Measurements from ENCODE around the gene ST7L. TPM values are rescaled to one million over a fixed set of nuclear protein-coding genes. Genes with fewer than 3 reads are reported as not detected.

ST7L gene, protein sequence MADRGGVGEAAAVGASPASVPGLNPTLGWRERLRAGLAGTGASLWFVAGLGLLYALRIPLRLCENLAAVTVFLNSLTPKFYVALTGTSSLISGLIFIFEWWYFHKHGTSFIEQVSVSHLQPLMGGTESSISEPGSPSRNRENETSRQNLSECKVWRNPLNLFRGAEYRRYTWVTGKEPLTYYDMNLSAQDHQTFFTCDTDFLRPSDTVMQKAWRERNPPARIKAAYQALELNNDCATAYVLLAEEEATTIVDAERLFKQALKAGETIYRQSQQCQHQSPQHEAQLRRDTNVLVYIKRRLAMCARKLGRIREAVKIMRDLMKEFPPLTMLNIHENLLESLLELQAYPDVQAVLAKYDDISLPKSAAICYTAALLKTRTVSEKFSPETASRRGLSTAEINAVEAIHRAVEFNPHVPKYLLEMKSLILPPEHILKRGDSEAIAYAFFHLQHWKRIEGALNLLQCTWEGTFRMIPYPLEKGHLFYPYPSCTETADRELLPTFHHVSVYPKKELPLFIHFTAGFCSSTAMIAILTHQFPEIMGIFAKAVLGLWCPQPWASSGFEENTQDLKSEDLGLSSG
- polyA plus RNA-seq = 15.9 and 28.1 TPM in 2 replicates

DNA sequence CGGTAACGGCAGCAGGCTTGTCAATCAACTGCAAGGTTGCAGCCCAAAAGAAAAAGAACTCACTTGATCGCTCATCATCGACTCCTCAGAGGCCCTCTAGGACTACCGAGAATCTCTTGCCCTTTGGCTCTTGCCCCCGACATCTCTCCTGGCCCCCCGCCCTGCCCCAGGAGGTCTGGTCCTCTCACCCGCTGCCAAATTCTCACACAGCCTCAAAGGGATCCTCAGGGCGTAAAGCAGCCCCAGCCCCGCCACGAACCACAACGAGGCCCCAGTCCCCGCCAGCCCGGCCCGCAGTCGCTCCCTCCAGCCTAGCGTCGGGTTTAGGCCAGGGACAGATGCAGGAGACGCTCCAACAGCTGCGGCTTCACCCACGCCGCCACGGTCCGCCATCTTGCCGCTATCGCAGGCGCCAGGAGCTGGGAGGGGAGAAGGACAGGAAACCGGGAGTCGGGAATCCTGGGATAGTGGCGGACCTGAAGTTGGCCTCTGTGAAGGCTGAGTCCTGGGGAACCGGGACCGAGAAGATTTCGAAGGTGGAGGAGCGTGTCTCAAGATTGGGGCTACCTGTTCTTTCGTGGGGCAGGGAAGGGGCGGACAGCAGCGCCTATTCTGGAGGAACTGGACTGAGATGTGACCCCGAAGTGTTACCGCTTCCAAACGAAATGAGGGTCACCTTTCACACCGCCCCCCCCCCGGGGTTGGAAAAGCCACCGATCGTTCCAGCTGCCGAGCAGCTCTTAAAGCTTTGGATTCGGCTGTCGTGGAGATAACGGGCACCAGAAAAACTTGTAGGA, at the start of gene ST7L:
Gene ST7L, minus strand, starts transcription at position 421 of the 797 bp plus-strand sequence. Its CDS starts 28 bp downstream, at position 393.

DNA sequence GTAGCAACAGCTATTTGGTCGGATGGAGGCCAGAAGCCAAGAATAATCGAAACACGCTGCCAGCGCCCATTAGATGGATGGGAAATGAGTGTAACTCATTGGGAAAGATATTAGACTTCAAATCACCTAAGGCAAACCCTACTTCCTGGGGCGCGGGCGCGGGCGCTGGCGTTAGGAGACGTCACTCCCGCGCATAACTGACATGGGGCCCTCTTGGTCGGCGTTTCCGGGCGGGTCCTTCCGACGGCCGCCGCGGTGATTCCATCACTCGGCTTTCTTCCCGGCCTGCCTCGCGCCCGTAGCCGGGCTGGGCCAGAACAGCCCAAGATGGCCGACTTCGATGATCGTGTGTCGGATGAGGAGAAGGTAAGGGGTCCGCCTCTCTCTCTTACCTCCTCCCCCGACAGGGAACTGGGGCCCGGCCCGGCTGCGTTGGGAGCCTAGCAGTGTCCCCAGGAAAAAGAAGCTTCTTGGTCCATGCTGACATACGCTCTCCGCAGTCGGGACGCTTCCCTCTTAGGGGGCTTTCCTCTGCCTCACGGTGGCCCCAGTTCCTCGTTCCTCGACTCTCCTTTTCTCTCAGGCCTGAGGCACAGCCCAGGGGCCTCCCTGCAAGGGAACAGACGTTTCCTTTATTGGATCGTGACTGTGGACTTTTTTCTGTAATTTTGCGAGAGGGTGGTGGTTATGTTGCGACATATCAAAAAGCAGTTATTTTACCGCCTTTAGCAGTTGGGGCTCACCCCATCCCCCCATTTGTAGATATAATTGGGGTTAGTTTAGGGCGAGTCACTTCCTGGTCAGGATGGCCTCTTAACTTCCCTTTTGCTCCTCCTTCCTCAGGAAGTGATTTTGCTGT, 806 bp upstream of the ST7L start, which contains the start of gene CAPZA1:
Gene CAPZA1, plus strand, starts transcription at position 315 of the 859 bp plus-strand sequence. Its CDS starts 13 bp downstream, at position 328.

GRCh38 chr1:112508278-112509004, 110.5 kb downstream of the ST7L start, which contains the start of gene WNT2B:
WNT2B (plus strand) TSS chr1:112508965; CDS start chr1:112509263, 298 bp downstream.

Other genes with a start within 250 kb of the ST7L start
- 20.9 and 38.0 TPM in 2 replicates for gene CTTNBP2NL, start 222.9 kb downstream of the ST7L start, polyA plus RNA-seq
- gene WNT2B, start 110.2 kb downstream of the ST7L start, polyA plus RNA-seq = 1.3 and 2.2 TPM in 2 replicates
- 156 and 220 TPM in 2 replicates for gene CAPZA1, start 691 bp upstream of the ST7L start, polyA plus RNA-seq
- gene MOV10, start 55.5 kb upstream of the ST7L start, polyA plus RNA-seq = 0.85 TPM in 1 of 2 replicates, not detected in the other
- 4.3 and 8.2 TPM in 2 replicates for gene RHOC, start 88.0 kb upstream of the ST7L start, polyA plus RNA-seq
- gene PPM1J, start 96.2 kb upstream of the ST7L start, polyA plus RNA-seq = 12.6 and 24.7 TPM in 2 replicates